Measurements from ENCODE around the gene ACBD6. TPM values are rescaled to one million over a fixed set of nuclear protein-coding genes. Genes with fewer than 3 reads are reported as not detected.
A peak's percentile ranks its signal among the peaks of the same experiment; 100 is the strongest.

Gene ACBD6
- total and polyA plus RNA-seq, 4 experiments from 2014 or later, result 31.7 to 64.2 (median 44.9) TPM

GRCh38 chr1:180345148-180345547 lies 157.2 kb downstream of the ACBD6 start:
- Mint-ChIP-seq H3K4me1 (peaks cover 0 to 25% (median 6%) of the 10 kb centered on the region in 4 donors), H3K27me3 (no peaks in the 10 kb centered on the region), H3K9me3 (peaks cover 0 to 8% (median 1%) of the 10 kb centered on the region in 8 donors), H3K27ac (peak overlapping the region in 1 of 7 donors; percentile 6), H3K36me3 (peaks cover 17 to 34% of the 10 kb centered on the region in 2 donors), H3K4me3 (no peak overlapping the region)
- ChIA-PET POLR2A (ENCODE audit: partially characterized antibody) (no interaction called here), CTCF (ENCODE audit: partially characterized antibody) (no interaction called here)
- H3K27me3 ChIP-seq (ENCODE audit: insufficient read depth, low read length), result no peaks in the 10 kb centered on the region
- intact Hi-C loops (cut with micrococcal nuclease), result no loop called here
- no peak overlapping the region for H3K4me3 ChIP-seq (ENCODE audit: low read length in 2 of 2)
- H3K4me1 ChIP-seq (ENCODE audit: insufficient read depth, low read length), result no peaks in the 10 kb centered on the region
- H3K36me3 ChIP-seq (ENCODE audit: insufficient read depth, low read length), result no peaks in the 10 kb centered on the region
- no peak overlapping the region for H3K27ac ChIP-seq (ENCODE audit: low read depth, low read length)
- no peak for DNase-seq
- no peaks in the 10 kb centered on the region for H3K9me3 ChIP-seq (ENCODE audit: control insufficient read depth in 1 of 2, low read length in 2 of 2)

GRCh38 chr1:180343921-180344769 lies 158.2 kb downstream of the ACBD6 start:
- Mint-ChIP-seq H3K27ac (peak overlapping the region in 4 of 7 donors; percentile 1 to 27 (median 8)), H3K36me3 (peaks cover 22 to 44% of the 10 kb centered on the region in 2 donors), H3K9me3 (peaks cover 0 to 14% (median 2%) of the 10 kb centered on the region in 8 donors), H3K27me3 (no peaks in the 10 kb centered on the region), H3K4me1 (peaks cover 0 to 31% (median 13%) of the 10 kb centered on the region in 4 donors), H3K4me3 (no peak overlapping the region)
- Histone ChIP-seq H3K4me3 (ENCODE audit: low read length in 2 of 2) (no peak overlapping the region), H3K27ac (ENCODE audit: low read depth, low read length) (no peak overlapping the region), H3K4me1 (ENCODE audit: insufficient read depth, low read length) (no peaks in the 10 kb centered on the region), H3K27me3 (ENCODE audit: insufficient read depth, low read length) (no peaks in the 10 kb centered on the region), H3K36me3 (ENCODE audit: insufficient read depth, low read length) (no peaks in the 10 kb centered on the region), H3K9me3 (ENCODE audit: control insufficient read depth in 1 of 2, low read length in 2 of 2) (no peaks in the 10 kb centered on the region)
- CTCF ChIA-PET (ENCODE audit: partially characterized antibody), result no interaction called here
- intact Hi-C loops (cut with micrococcal nuclease), result no loop called here
- DNase-seq, result no peak
- POLR2A ChIA-PET (ENCODE audit: partially characterized antibody), result no interaction called here

DNA sequence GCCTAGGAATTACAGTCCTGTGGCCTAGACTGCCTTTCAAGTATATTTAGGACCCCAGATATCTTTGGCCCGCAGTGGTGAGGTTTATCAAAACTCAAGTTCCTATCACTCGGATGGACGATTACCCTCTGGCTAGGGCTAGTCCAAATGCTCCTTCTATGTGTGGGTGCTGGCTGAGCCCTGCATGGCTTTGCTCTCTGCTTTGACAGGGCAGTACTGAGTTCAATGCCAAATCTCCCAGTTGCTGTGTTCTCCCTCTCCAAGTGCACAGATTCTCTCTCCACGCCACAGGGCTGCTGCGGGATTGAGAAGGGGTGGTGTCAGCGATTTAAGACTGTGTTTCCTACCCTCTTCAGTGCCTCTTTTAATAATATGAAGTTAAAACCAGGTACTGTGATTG lies 175.3 kb downstream of the ACBD6 start:
- H3K4me3 Mint-ChIP-seq, result no peak overlapping the region
- no peaks in the 10 kb centered on the region for H3K36me3 ChIP-seq (ENCODE audit: insufficient read depth, low read length)
- H3K27ac ChIP-seq (ENCODE audit: low read depth, low read length), result no peak overlapping the region
- POLR2A ChIA-PET (ENCODE audit: partially characterized antibody), result no interaction called here
- H3K27me3 Mint-ChIP-seq, result no peaks in the 10 kb centered on the region
- intact Hi-C loops (cut with micrococcal nuclease), result no loop called here
- CTCF ChIA-PET (ENCODE audit: partially characterized antibody), result interaction anchor here (0.7 kb wide), 1 partner anchor 14 kb away, joined by 3 read pairs; no protein-coding TSS in a partner anchor
- H3K4me3 ChIP-seq (ENCODE audit: low read length in 2 of 2), result no peak overlapping the region
- no peaks in the 10 kb centered on the region for H3K9me3 ChIP-seq (ENCODE audit: control insufficient read depth in 1 of 2, low read length in 2 of 2)
- H3K9me3 Mint-ChIP-seq, result peaks cover 0 to 19% (median 9%) of the 10 kb centered on the region in 8 donors
- no peaks in the 10 kb centered on the region for H3K4me1 ChIP-seq (ENCODE audit: insufficient read depth, low read length)
- no peaks in the 10 kb centered on the region for H3K27me3 ChIP-seq (ENCODE audit: insufficient read depth, low read length)
- no peak for DNase-seq
- H3K27ac Mint-ChIP-seq, result no peak overlapping the region
- H3K4me1 Mint-ChIP-seq, result no peaks in the 10 kb centered on the region
- peaks cover 5 to 23% of the 10 kb centered on the region in 2 donors for H3K36me3 Mint-ChIP-seq

- Histone ChIP-seq H3K4me3 (ENCODE audit: low read length in 2 of 2) (no peak overlapping the region), H3K36me3 (ENCODE audit: insufficient read depth, low read length) (no peaks in the 10 kb centered on the region), H3K27me3 (ENCODE audit: insufficient read depth, low read length) (no peaks in the 10 kb centered on the region), H3K4me1 (ENCODE audit: insufficient read depth, low read length) (no peaks in the 10 kb centered on the region), H3K9me3 (ENCODE audit: control insufficient read depth in 1 of 2, low read length in 2 of 2) (no peaks in the 10 kb centered on the region), H3K27ac (ENCODE audit: low read depth, low read length) (no peak overlapping the region)
- no peak for DNase-seq
- intact Hi-C loops (cut with micrococcal nuclease), result no loop called here
- no peak overlapping the region for H3K27ac Mint-ChIP-seq
- H3K4me3 Mint-ChIP-seq, result no peak overlapping the region
- peaks cover 0 to 4% (median 2%) of the 10 kb centered on the region in 4 donors for H3K4me1 Mint-ChIP-seq
- peaks cover 39 to 43% of the 10 kb centered on the region in 2 donors for H3K36me3 Mint-ChIP-seq
- H3K9me3 Mint-ChIP-seq, result peaks cover 0 to 11% (median 2%) of the 10 kb centered on the region in 8 donors
- no peaks in the 10 kb centered on the region for H3K27me3 Mint-ChIP-seq
- POLR2A ChIA-PET (ENCODE audit: partially characterized antibody), result no interaction called here
- CTCF ChIA-PET (ENCODE audit: partially characterized antibody), result interaction anchor here (0.7 kb wide), 1 partner anchor 14 kb away, joined by 3 read pairs; no protein-coding TSS in a partner anchor
Observed at GRCh38 chr1:180312926-180313325, 189.5 kb downstream of the ACBD6 start.

DNA sequence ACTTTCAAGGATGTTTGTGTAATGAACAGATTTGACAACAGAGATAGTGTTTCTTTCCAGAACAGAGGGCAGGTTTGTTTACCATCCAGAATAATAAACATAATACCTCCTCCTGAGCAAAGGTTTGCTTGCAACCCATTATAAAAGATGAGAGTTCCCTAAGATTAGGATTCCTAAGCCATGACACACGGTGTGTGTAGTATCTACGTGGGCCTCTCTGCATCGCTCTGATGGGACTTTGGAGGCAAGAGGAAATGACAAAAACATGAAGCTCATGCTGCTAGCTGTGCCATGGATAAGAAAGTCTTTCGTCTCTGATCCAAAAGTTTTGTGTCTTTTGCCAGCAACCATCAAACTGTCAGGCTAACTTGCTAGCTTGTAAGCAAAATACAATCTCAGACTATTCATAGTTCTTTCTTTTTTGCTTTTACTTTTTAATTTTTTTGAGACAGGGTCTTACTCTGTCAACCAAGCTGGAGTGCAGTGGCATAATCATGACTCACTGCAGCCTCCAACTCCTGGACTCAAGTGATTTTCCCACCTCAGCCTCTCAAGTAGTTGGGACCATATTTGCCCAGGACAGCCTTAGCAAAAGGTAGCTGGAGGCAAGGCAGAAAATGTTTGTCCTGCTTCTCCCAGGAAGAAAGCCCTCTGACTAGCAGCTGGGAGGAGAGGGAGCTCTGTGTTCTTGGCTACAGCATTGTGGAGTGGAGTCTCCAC lies 191.2 kb downstream of the ACBD6 start:
- H3K36me3 ChIP-seq (ENCODE audit: insufficient read depth, low read length), result no peaks in the 10 kb centered on the region
- H3K4me1 ChIP-seq (ENCODE audit: insufficient read depth, low read length), result no peaks in the 10 kb centered on the region
- H3K4me3 ChIP-seq (ENCODE audit: low read length in 2 of 2), result no peak overlapping the region
- H3K36me3 Mint-ChIP-seq, result peaks cover 51 to 52% of the 10 kb centered on the region in 2 donors
- H3K9me3 ChIP-seq (ENCODE audit: control insufficient read depth in 1 of 2, low read length in 2 of 2), result no peaks in the 10 kb centered on the region
- no peaks in the 10 kb centered on the region for H3K27me3 ChIP-seq (ENCODE audit: insufficient read depth, low read length)
- peaks cover 0 to 3% (median under 1%) of the 10 kb centered on the region in 4 donors for H3K4me1 Mint-ChIP-seq
- H3K9me3 Mint-ChIP-seq, result peaks cover 7 to 19% (median 10%) of the 10 kb centered on the region in 8 donors
- ChIA-PET POLR2A (ENCODE audit: partially characterized antibody) (no interaction called here), CTCF (ENCODE audit: partially characterized antibody) (no interaction called here)
- no peak overlapping the region for H3K27ac Mint-ChIP-seq
- no peak overlapping the region for H3K27ac ChIP-seq (ENCODE audit: low read depth, low read length)
- intact Hi-C loops (cut with micrococcal nuclease), result no loop called here
- H3K4me3 Mint-ChIP-seq, result no peak overlapping the region
- no peak for DNase-seq
- H3K27me3 Mint-ChIP-seq, result no peaks in the 10 kb centered on the region

DNA sequence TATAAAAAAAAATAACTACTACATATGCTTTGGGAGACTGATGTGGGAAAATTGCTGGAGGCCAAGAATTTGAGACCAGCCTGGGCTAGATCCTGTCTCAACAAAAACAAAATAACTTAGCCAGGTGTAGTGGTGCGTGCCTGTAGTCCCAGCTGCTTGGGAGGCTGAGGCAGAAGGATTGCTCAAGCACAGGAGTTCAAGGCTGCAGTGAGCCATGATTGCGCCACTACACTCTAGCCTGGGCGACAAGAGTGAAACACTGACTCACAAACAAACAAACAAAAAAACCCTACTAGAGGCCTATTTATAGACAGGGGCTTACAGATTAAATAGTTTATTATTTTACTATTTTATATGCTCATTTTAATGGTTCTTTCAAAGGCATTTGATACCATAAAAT lies 192.3 kb downstream of the ACBD6 start:
- H3K9me3 Mint-ChIP-seq, result peaks cover 8 to 19% (median 10%) of the 10 kb centered on the region in 8 donors
- H3K4me1 ChIP-seq (ENCODE audit: insufficient read depth, low read length), result no peaks in the 10 kb centered on the region
- ChIA-PET POLR2A (ENCODE audit: partially characterized antibody) (no interaction called here), CTCF (ENCODE audit: partially characterized antibody) (no interaction called here)
- intact Hi-C loops (cut with micrococcal nuclease), result no loop called here
- no peaks in the 10 kb centered on the region for H3K27me3 Mint-ChIP-seq
- peaks cover 52 to 56% of the 10 kb centered on the region in 2 donors for H3K36me3 Mint-ChIP-seq
- no peak overlapping the region for H3K27ac ChIP-seq (ENCODE audit: low read depth, low read length)
- H3K27me3 ChIP-seq (ENCODE audit: insufficient read depth, low read length), result no peaks in the 10 kb centered on the region
- no peak overlapping the region for H3K4me3 Mint-ChIP-seq
- no peak overlapping the region for H3K27ac Mint-ChIP-seq
- no peaks in the 10 kb centered on the region for H3K36me3 ChIP-seq (ENCODE audit: insufficient read depth, low read length)
- H3K4me3 ChIP-seq (ENCODE audit: low read length in 2 of 2), result no peak overlapping the region
- DNase-seq, result no peak
- peaks cover 0 to 3% (median under 1%) of the 10 kb centered on the region in 4 donors for H3K4me1 Mint-ChIP-seq
- H3K9me3 ChIP-seq (ENCODE audit: control insufficient read depth in 1 of 2, low read length in 2 of 2), result no peaks in the 10 kb centered on the region

DNA sequence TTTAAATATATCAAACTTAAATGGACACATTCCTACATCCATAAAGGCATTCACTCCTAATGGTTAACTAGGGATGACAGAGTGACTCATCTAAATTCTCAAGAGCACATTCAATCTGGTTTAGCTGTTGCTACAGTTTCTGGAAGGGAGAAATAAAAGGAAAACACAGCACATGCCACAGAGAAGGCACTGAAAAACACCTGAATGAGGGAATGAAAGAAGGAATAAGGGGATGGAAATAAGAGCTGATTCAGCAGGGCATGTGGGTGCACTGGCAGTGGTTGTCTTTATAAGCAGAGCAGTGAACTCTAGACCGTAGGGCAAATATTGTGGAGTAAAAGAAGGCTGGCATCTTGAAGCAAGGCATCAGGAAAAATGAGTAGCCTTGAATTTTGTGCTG lies 193.0 kb downstream of the ACBD6 start:
- H3K27me3 ChIP-seq (ENCODE audit: insufficient read depth, low read length), result no peaks in the 10 kb centered on the region
- no peaks in the 10 kb centered on the region for H3K4me1 ChIP-seq (ENCODE audit: insufficient read depth, low read length)

More for the DNA sequence above, 193.0 kb downstream of the ACBD6 start:
- H3K4me3 ChIP-seq (ENCODE audit: low read length in 2 of 2), result no peak overlapping the region
- Mint-ChIP-seq H3K27me3 (no peaks in the 10 kb centered on the region), H3K4me1 (peaks cover 0 to 3% (median under 1%) of the 10 kb centered on the region in 4 donors), H3K4me3 (no peak overlapping the region), H3K9me3 (peaks cover 8 to 19% (median 10%) of the 10 kb centered on the region in 8 donors), H3K27ac (peak overlapping the region in 1 of 7 donors; percentile 38), H3K36me3 (peaks cover 52 to 54% of the 10 kb centered on the region in 2 donors)
- no peaks in the 10 kb centered on the region for H3K9me3 ChIP-seq (ENCODE audit: control insufficient read depth in 1 of 2, low read length in 2 of 2)
- CTCF ChIA-PET (ENCODE audit: partially characterized antibody), result no interaction called here
- intact Hi-C loops (cut with micrococcal nuclease), result no loop called here
- POLR2A ChIA-PET (ENCODE audit: partially characterized antibody), result no interaction called here
- DNase-seq, result no peak
- no peak overlapping the region for H3K27ac ChIP-seq (ENCODE audit: low read depth, low read length)
- no peaks in the 10 kb centered on the region for H3K36me3 ChIP-seq (ENCODE audit: insufficient read depth, low read length)

Data from CD4-positive, alpha-beta memory T cell (primary cell).